Renal cortex interstitium (tissue), 11 donors: ENCODE results near the gene CCDC106. TPM values are rescaled to one million over a fixed set of nuclear protein-coding genes. Genes with fewer than 3 reads are reported as not detected.

Source experiments
- DNase-seq, 11 donors: peaks; one replicate each; pipeline ENCODE4 v3.0.0-alpha.2; 2013; ENCODE audit warnings: low read depth in 9 of 11, low spot score in 4 of 11; ENCODE audit errors: extremely low read depth in 1 of 11
- polyA plus RNA-seq, 3 donors: library from polyadenylated mRNA; unstranded; fragments of 120-200 nt; gene quantifications; one replicate each; pipeline ENCODE4 v1.2.1, GENCODE V29; 2013; ENCODE audit not compliant: insufficient read length in 3 of 3

Gene CCDC106
- polyA plus RNA-seq, 3 donors = 17.5 to 27.4 (median 25.3) TPM

DNA sequence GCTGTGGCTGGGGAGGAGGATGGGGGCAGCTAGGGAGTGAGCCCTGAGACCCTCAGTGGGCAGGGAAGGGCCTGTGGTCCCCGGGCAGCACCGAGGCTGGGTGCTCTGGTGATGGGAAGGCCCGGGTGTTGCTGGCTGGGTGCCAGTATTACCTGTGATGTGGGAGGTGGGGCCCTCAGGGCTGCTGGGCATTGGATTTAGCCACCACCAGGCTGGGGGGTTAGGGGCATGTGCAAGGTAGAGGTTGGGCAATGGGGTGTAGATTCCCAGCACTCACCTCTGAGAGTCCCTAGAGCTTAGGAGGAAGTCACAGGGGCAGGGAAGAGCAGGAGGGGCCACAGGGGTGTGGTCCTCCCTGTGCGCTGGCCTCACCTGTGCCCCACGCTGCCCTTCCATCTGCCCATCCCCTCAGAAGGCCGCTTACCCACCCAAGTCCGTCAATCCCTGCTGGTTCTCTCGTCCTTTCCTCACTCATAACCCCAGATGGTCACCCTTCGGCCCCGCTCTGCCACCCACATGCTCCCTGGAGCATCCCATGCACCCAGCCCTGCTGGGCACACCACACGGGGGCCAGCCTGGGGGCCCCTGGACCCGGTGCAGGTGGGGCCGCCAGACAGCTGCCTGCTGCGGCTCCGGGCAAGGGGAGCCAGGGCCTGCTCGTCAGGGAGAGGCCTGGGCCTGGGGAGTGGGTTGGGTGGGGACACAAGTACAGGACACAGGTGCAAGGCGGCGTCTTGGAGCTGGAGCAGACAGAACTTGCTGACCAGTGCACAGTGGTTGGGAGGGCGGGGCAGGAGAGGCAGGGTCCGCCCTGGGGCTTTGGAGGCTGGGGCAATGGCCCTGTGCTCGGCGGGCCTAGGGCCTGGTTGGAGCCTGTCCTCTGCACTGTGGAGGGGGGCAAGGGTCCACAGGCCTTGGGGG lies 39.5 kb downstream of the CCDC106 start:
- DNase-seq = no peak

DNA sequence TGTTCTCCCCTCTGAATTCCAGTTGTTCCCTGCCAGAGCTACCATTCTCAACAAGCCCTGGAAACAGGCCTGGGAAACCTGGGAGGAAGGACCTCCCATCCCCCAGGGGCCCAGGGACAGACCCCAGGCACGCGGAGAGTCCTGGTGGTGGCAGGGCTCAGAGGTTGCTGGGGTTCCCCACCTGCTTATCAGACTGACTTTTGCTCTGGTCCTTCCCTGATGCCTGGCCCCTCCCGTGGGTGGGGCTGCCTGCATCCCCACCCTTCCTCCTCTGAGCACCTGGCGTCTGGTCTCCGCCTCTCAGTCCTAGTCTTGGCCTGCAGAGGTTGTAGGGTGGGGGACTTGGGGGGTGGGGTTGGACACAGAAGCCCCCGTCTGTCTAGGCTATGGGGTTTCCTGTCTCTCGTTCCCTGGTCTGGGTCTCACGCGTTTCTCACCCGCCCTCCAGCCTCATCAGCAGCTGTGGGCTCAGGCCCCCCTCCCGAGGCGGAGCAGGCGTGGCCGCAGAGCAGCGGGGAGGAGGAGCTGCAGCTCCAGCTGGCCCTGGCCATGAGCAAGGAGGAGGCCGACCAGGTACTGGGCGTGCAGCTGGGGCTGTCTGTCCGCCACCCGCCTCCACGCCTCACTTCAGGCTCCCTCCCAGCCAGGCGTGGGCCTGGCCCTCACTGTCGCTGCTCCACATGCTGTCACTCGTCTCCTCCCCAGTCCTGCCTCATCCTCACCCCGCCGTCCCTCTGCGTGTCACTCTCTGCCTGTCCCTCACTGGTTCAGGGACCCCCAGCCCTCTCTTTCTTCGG lies 40.6 kb downstream of the CCDC106 start:
- peak in 2 of 11 donors; percentile 23 to 40 for DNase-seq

- DNase-seq = no peak
Measured at GRCh38 chr19:55689411-55690108, 41.5 kb downstream of the CCDC106 start.

- peak in 1 of 11 donors; percentile 50 for DNase-seq
Measured at GRCh38 chr19:55690109-55690768, 42.2 kb downstream of the CCDC106 start.

DNA sequence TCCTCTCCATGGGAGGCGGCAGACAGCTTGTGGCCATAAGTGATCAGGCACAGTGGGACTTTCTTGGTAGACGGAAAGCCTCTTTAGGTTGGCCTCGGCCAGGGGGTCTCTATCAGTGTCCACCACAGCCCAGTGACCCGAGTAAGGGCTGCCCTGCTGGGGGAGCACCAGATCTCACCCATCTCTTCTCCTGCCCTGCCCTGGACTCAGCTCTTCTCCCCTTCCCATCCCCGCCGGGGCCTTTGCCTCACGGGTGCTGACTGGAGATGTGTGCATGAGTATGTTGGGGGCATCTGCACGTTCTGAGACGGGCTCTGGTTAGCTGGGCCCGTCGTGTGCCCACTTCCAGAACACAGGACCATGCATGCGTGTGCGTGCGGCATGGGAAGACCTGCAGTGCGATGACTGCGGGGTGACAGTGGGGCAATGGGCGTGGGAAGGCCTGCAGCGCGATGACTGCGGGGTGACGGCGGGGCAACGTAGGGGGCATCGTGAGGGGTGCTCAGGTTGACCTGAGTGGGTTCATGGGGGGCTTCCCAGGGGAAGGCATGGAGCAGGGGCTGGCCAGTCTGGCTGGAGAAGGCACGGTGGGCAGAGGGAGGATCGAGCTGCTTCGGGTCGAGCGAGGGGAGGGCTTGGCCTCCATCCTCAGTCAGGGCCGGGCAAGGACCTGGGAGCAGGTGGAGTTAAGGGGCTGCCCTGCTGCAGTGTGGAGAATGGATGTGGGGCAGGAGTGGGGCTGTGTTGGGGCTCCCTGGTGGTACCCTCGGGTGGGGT lies 42.9 kb downstream of the CCDC106 start:
- no peak for DNase-seq

DNA sequence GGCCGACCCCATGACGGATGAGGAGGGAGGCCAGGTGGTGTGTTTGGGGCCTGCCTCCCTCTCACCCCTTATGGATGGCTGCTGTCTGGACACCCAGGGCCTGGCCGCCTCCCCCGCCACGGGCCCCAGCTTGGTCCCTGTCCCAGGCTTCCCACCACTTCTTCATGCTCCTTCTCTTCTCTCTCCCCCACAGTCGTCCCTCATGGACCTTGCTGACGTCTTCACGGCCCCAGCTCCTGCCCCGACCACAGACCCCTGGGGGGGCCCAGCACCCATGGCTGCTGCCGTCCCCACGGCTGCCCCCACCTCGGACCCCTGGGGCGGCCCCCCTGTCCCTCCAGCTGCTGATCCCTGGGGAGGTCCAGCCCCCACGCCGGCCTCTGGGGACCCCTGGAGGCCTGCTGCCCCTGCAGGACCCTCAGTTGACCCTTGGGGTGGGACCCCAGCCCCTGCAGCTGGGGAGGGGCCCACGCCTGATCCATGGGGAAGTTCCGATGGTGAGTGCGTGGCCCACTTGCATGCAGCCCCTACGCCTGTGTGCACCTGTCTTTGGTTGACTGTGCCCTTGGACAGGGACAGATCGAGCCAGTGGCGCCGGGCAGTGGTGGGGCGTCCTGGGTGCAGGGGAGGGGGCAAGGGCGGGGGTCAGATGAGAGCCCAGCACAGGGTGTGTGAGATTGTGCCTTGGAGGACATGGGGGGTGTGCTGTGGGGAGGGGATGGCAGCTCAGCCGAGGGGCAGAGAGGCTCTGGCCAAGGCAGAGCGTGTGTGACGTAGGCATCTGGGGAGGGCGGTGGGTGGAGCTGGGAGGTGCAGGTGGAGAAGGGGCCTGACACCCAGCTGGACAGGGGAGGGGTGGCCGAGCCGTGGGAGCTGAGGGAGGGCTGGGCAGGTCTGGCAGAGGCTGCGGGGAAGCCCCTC lies 43.8 kb downstream of the CCDC106 start:
- DNase-seq = no peak

GRCh38 chr19:55692681-55693081 lies 44.7 kb downstream of the CCDC106 start:
- DNase-seq = no peak

DNA sequence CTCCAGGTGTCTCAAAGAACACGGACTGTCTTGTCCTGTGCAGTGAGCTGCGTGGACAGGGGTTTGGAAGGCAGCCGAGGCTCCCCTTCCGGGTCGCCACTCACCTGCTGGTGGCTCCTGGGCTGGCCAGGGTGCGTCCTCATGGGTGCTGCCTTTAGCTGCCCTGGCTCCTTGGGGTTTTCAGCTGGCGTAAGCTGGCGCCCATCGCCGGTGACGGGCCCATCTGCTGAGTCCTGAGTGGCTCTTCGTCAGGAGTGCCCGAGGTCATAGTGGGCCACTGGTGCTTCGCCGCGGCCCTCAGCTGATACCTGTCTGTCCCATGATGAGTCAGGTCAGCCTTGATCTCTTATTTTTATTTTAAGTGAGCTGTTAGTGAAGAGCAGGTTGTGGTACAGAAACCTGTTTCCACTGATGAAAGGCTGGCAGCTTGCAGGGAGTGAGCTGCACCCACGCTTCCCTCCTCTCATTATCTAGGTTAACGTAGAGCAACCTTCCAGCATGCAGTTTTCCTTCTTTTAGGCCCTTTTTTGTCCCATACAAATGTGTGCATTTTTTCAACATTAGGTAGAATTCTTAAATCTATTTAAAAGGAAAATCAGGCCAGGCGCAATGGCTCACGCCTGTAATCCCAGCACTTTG lies 45.4 kb downstream of the CCDC106 start:
- no peak for DNase-seq

GRCh38 chr19:55694241-55694655 lies 46.2 kb downstream of the CCDC106 start:
- DNase-seq = no peak

- DNase-seq = no peak
Measured at GRCh38 chr19:55694656-55695491, 46.9 kb downstream of the CCDC106 start.

- no peak for DNase-seq
Measured at GRCh38 chr19:55695511-55696290, 47.7 kb downstream of the CCDC106 start.

- DNase-seq = no peak
Measured at GRCh38 chr19:55696301-55697068, 48.5 kb downstream of the CCDC106 start.

GRCh38 chr19:55697069-55697440 lies 49.0 kb downstream of the CCDC106 start:
- no peak for DNase-seq

- no peak for DNase-seq
Measured at GRCh38 chr19:55697698-55698097, 49.7 kb downstream of the CCDC106 start.

GRCh38 chr19:55698256-55698655 lies 50.2 kb downstream of the CCDC106 start:
- DNase-seq = no peak
